Fibroblast of the aortic adventitia (primary cell): ENCODE results near the gene SOAT2. TPM values are rescaled to one million over a fixed set of nuclear protein-coding genes. Genes with fewer than 3 reads are reported as not detected.
"Not testable (repeated sequence)": the region's sequence is repeated elsewhere in the genome, so short reads cannot be mapped to it uniquely, and the experiment has no call there.

Experiments used
- DNase-seq: peaks from one replicate; pipeline ENCODE4 v3.0.0-alpha.2; 2010; ENCODE audit warnings: low read depth
- H3K4me3 ChIP-seq: 2 replicates; pipeline ENCODE4 v1.5.1; 2011; ENCODE audit warnings: low read depth, mild to moderate bottlenecking, control low read depth, low read length, moderate library complexity
- total RNA-seq: library from RNA; depleted of rRNA; stranded (reverse); fragments of >200 nt; gene quantifications from 2 replicates; pipeline ENCODE4 v1.2.3, GENCODE V29; 2012; ENCODE audit warnings: low replicate concordance
- TF ChIP-seq, protein P1 (sequence below): IDR thresholded peaks from 2 replicates; pipeline ENCODE4 v1.5.1; 2011; ENCODE audit warnings: mild to moderate bottlenecking, low read length, control low read depth, inconsistent platforms; ENCODE audit not compliant: insufficient read depth

SOAT2 gene
- total RNA-seq, 1 donor, result 0.09 TPM

DNA sequence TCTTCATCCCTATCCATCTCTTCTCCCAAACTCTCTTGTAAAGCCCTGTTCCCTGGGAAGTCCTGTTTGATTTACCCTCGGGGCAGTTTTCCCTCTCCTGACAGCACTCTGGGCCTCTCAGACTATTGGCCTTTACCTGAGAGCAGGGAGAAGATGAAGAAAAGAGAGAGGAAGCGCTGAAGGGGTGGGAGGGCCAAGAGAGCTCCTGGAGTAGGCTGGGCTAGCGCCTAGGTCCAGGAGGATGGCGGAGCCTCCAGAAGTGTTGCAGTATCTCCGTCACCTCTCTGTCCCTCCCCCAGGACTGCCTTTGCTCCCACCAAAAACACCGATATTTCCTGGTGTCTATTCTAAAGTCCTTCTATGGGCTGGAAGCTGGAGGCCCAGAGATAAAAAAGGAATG lies 11.5 kb upstream of the SOAT2 start:
- TF ChIP-seq, protein P1, sequence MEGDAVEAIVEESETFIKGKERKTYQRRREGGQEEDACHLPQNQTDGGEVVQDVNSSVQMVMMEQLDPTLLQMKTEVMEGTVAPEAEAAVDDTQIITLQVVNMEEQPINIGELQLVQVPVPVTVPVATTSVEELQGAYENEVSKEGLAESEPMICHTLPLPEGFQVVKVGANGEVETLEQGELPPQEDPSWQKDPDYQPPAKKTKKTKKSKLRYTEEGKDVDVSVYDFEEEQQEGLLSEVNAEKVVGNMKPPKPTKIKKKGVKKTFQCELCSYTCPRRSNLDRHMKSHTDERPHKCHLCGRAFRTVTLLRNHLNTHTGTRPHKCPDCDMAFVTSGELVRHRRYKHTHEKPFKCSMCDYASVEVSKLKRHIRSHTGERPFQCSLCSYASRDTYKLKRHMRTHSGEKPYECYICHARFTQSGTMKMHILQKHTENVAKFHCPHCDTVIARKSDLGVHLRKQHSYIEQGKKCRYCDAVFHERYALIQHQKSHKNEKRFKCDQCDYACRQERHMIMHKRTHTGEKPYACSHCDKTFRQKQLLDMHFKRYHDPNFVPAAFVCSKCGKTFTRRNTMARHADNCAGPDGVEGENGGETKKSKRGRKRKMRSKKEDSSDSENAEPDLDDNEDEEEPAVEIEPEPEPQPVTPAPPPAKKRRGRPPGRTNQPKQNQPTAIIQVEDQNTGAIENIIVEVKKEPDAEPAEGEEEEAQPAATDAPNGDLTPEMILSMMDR, result no peak
- no peak for DNase-seq
- no peak overlapping the region for H3K4me3 ChIP-seq

DNA sequence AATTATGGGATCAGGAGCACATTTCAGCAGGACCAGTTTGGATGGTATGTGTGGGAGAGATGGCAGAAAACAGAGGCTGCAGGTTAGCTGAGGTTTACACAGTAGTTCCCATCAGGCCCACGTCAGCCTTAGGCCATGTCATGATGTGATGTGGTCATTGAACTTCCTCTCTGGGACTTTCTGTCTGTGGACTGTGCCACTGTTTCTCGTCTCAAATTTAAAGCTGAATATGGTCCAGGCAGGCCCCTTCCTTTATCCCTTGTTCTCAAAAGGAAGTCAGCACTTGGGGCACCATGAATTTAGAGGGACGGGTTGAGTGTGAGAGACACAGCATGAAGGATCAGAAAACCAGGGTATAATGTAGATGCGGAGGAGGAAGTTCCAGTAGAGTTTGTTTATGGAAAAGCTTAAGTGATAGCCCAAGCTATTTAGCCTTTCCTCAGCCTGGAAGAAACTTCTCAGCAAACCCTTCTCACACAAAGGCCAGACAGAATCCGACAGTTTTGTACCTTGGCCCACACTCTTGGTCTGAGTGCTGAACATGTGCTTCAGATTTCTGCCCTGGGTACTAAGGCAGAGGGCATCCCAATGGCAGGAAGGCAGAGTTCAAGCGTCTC lies 9.4 kb upstream of the SOAT2 start:
- DNase-seq, result no peak
- no peak overlapping the region for H3K4me3 ChIP-seq
- TF ChIP-seq, protein P1, result no peak

DNA sequence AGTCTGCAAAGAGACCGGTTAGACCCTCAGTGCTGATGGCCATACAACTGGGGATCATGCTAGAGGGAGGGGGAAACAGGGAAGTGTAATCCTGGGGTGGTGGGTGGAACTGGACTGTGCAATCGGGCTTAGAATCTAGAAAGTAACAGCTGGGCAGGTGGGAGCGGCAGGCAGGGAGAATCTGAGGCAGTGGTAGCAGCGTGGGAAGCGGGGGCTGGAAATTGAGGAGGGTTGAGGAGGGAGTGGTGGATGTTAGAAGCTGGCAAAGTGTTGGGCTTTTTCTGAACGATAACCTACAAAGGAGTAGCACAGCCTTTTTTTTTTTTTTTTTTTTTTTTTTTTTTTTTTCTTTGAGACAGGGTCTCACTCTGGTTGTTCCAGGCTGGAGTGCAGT lies 8.9 kb upstream of the SOAT2 start:
- TF ChIP-seq, protein P1, result no peak
- no peak for DNase-seq
- H3K4me3 ChIP-seq, result no peak overlapping the region

DNA sequence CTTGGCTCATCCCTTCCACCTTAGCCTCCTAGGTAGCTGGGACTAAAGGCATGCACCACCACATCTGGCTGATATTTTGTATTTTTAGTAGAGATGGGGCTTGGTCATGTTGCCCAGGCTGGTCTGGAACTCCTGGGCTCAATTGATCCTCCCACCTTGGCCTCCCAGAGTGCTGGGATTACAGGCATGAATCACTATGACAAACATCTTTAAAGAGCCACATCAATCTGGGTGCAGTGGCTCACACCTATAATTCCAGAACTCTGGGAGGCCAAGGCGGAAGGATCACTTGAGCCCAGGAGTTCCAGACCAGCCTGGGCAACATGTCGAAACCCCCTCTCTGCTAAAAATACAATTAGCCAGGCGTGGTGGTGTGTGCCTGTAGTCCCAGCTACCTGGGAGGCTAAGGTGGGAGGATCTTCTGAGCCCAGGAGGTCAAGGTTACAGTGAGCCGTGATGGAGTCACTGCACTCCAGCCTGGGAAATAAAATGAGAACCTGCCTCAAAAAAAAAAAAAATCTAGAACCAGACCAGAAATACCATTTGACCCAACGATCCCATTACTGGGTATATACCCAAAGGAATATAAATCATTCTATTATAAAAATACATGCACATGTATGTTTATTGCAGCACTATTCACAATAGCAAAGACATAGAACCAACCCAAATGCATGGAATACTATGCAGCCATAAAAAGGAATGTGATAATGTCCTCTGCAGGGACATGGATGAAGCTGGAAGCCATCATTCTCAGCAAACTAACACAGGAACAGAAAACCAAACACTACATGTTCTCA lies 8.3 kb upstream of the SOAT2 start:
- H3K4me3 ChIP-seq, DNase-seq: not testable (repeated sequence)

DNA sequence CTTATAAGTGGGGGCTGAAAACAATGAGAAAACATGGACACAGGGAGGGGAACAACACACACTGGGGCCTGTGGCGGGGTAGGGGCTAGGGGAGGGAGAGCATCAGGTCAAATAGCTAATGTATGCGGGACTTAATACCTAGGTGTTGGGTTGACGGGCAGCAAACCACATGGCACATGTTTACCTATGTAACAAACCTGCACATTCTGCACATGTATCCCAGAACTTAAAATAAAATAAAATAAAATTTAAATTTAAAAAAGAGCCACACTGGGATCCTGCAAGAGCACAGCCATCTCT lies 7.7 kb upstream of the SOAT2 start:
- peak overlapping the region; percentile 83 for H3K4me3 ChIP-seq
- not testable (repeated sequence) for DNase-seq

DNA sequence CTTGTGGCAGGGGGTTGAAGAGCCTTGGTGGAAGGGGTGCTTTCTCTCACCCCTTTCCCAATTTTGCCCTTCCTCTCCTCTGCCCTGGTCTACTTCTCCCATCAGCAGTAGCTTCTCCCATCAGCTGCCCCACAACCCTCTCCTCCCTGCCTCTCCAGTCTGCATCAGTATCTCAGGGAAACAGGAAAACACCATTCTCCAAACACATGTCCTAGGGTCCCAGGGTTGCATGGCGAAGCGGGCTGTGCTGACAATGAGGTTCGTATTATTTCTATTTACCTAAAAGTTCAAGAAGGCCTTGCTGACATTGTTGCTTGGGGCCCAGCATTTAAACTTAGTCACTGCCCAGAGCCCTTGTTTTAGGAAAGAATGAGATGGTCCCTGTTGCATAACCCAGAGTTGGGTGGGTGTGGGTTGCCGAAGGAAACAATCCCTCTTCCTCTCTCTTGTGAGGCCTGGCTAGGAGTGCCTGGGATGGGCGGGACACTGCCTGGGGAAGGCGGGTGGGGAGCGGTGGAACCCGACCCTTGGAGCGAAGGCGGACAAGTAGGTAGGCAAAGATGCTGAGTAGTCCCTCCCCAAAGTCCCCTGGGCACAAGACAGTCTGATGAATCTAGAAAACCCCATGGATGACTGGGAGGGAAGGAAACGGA lies 7.1 kb upstream of the SOAT2 start:
- TF ChIP-seq, protein P1, result no peak
- DNase-seq, result peak; percentile 95
- peak overlapping the region; percentile 83 for H3K4me3 ChIP-seq

DNA sequence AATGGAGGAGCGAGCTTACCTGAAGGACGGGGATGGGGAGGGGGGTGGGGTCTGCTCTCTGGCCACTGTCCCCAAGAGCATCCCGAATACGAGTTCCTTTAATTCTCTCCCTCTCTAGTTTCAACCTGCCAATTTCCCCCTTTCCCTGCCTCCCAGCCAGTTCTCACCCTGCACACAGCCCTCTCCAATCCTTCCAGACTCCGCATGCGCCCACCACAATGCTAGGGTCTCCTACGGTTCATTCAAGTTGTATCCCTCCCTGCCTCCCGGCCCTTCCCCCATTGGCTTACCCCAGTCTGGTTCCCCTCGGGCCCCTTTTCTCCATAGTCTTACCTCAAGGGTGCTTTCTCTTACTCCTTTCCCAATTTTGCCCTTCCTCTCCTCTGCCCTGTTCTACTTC lies 6.5 kb upstream of the SOAT2 start:
- DNase-seq, result peak; percentile 10
- TF ChIP-seq, protein P1, result no peak
- H3K4me3 ChIP-seq, result peak overlapping the region; percentile 83
